GM20000 (cell line): Measurements from ENCODE around the gene CDHR3.

Experiments used
- DNase-seq: peaks from one replicate; pipeline ENCODE4 v3.0.0; 2012; ENCODE audit warnings: low spot score
- CTCF ChIP-seq: IDR thresholded peaks from 2 replicates; pipeline ENCODE4 v1.5.1; 2012; ENCODE audit warnings: mild to moderate bottlenecking, control low read depth; ENCODE audit errors: extremely low read depth, missing control alignments

CDHR3 gene

GRCh38 chr7:106071999-106072714 lies 109.1 kb downstream of the CDHR3 start:
- no peak for TF ChIP-seq CTCF
- no peak for DNase-seq

- TF ChIP-seq CTCF: no peak
- DNase-seq: no peak
Observed at GRCh38 chr7:106072715-106073091, 109.6 kb downstream of the CDHR3 start.

- DNase-seq: no peak
- no peak for TF ChIP-seq CTCF
Observed at GRCh38 chr7:106073701-106074100, 110.6 kb downstream of the CDHR3 start.

- peak; percentile 8 for TF ChIP-seq CTCF
- no peak for DNase-seq
Observed at GRCh38 chr7:106074257-106074656, 111.2 kb downstream of the CDHR3 start.

GRCh38 chr7:106075937-106076336 lies 112.9 kb downstream of the CDHR3 start:
- no peak for DNase-seq
- TF ChIP-seq CTCF: no peak

GRCh38 chr7:106076537-106076936 lies 113.5 kb downstream of the CDHR3 start:
- no peak for TF ChIP-seq CTCF
- DNase-seq: no peak

GRCh38 chr7:106080300-106080987 lies 117.4 kb downstream of the CDHR3 start:
- DNase-seq: no peak
- no peak for TF ChIP-seq CTCF
